SK-N-SH (cell line): ENCODE results near the gene SEC14L2.

Source experiments
- CTCF ChIP-seq: fragments of 200-600 bp; sonication (generic); IDR thresholded peaks from 2 replicates; pipeline ENCODE4 v1.6.1; 2017; ENCODE audit warnings: antibody characterized with exemption, mild to moderate bottlenecking, moderate library complexity
- EP300 ChIP-seq, 2 experiments: IDR thresholded peaks; 2 replicates each; pipeline versions ENCODE4 v1.4.0 to v1.6.1; 2012; ENCODE audit warnings: borderline replicate concordance in 1 of 2, low read depth in 1 of 2, low read length in 1 of 2
- FOXM1 ChIP-seq: IDR thresholded peaks from 2 replicates; pipeline ENCODE4 v1.4.0; 2012; ENCODE audit warnings: low read depth, mild to moderate bottlenecking
- MAX ChIP-seq: IDR thresholded peaks from 2 replicates; pipeline ENCODE4 v1.4.0; 2012; ENCODE audit warnings: low read depth
- NRF1 ChIP-seq: IDR thresholded peaks from 2 replicates; pipeline ENCODE4 v1.6.1; 2012; ENCODE audit warnings: low read depth, mild to moderate bottlenecking, low read length
- POLR2AphosphoS5 ChIP-seq: IDR thresholded peaks from 2 replicates; pipeline ENCODE4 v1.6.1; 2012; ENCODE audit warnings: low read depth, low read length
- RAD21 ChIP-seq: IDR thresholded peaks from 2 replicates; pipeline ENCODE4 v1.6.1; 2012; ENCODE audit warnings: mild to moderate bottlenecking, low read length
- RCOR1 ChIP-seq: fragments of 150-350 bp; IDR thresholded peaks from 2 replicates; pipeline ENCODE4 v1.6.1; 2017; ENCODE audit warnings: antibody characterized with exemption, low read length
- REST ChIP-seq: IDR thresholded peaks from 2 replicates; pipeline ENCODE4 v1.6.1; 2012; ENCODE audit warnings: mild to moderate bottlenecking, low read depth, low read length, moderate library complexity
- SIN3A ChIP-seq: IDR thresholded peaks from 2 replicates; pipeline ENCODE4 v1.6.1; 2012; ENCODE audit warnings: low read depth, mild to moderate bottlenecking, low read length, moderate library complexity, borderline replicate concordance
- TAF1 ChIP-seq: IDR thresholded peaks from 2 replicates; pipeline ENCODE4 v1.6.1; 2012; ENCODE audit warnings: low read depth, mild to moderate bottlenecking, low read length, moderate library complexity, borderline replicate concordance
- USF1 ChIP-seq: IDR thresholded peaks from 2 replicates; pipeline ENCODE4 v1.4.0; 2012; ENCODE audit warnings: low read depth, borderline replicate concordance
- YY1 ChIP-seq: IDR thresholded peaks from 2 replicates; pipeline ENCODE4 v1.4.0; 2012; ENCODE audit warnings: low read depth, mild to moderate bottlenecking
- ZBTB33 ChIP-seq: IDR thresholded peaks from 2 replicates; pipeline ENCODE4 v1.4.0; 2012; ENCODE audit warnings: low read depth, borderline replicate concordance

- no peak for TF ChIP-seq NRF1
- TF ChIP-seq RAD21 = no peak
- no peak for TF ChIP-seq TAF1
- TF ChIP-seq CTCF = no peak
- TF ChIP-seq USF1 = no peak
- TF ChIP-seq POLR2AphosphoS5 = no peak
- no peak for TF ChIP-seq ZBTB33
- no peak for TF ChIP-seq MAX
- no peak for TF ChIP-seq YY1
- no peak for TF ChIP-seq FOXM1
- TF ChIP-seq EP300 (IDR thresholded peaks at IDR 0.05; ENCODE audit: borderline replicate concordance in 1 of 2, low read depth in 1 of 2, low read length in 1 of 2) = no peak
- TF ChIP-seq REST = no peak
- no peak for TF ChIP-seq SIN3A
- no peak for TF ChIP-seq RCOR1
These were observed 34.7 kb upstream of the SEC14L2 start for GRCh38 chr22:30361916-30362650.
